Thyroid gland (tissue), 4 donors: ENCODE data around the gene SPRR2G.

ENCODE experiments used
- CTCF ChIP-seq, 6 experiments: fragments of 200-600 bp in 3 of 6; fragments of 450-650 bp in 3 of 6; sonication (generic) in 3 of 6; IDR thresholded peaks; one replicate each; pipeline ENCODE4 v1.5.1; 2016 to 2019; ENCODE audit warnings: antibody characterized with exemption in 6 of 6, mild to moderate bottlenecking in 2 of 6, inconsistent platforms in 1 of 6, moderate library complexity in 1 of 6
- POLR2A ChIP-seq, 2 donors: fragments of 450-650 bp; IDR thresholded peaks; one replicate each; pipeline ENCODE4 v1.6.1; 2017; ENCODE audit warnings: antibody characterized with exemption in 2 of 2, mild to moderate bottlenecking in 2 of 2, moderate library complexity in 1 of 2

- TF ChIP-seq CTCF (IDR thresholded peaks at IDR 0.05) (no peak), POLR2A (IDR thresholded peaks at IDR 0.05) (no peak)
Observed at GRCh38 chr1:153127296-153127695, 23.4 kb downstream of the SPRR2G start.
